ENCODE measurements around the gene PALMD. TPM values are rescaled to one million over a fixed set of nuclear protein-coding genes. Genes with fewer than 3 reads are reported as not detected.

PALMD gene
- total and polyA plus RNA-seq, 4 donors: 12.1 to 42.5 (median 14.5) TPM

DNA sequence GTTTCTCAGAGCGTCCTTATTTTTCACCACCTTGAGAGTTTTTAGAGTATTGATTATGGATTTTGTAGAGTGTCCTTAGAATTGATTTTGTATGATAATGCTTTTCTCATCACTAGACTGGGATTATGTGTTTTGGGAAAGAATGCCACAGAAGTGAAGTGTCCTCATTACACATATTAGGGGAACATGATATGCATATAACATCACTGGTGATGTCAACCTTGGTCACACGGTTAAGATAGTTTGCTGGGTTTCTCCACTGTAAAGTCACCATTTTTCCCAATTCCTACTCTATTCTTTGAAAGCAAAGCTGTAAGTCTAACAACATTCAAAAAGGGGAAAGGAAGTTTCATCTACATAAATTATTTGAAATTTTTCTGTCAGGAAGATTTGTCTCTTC is 39.6 kb upstream of the PALMD start:
- DNase-seq (ENCODE audit: low read depth in 4 of 6, low spot score in 6 of 6): no peak
- WGBS (ENCODE audit: insufficient coverage): no CpG with 5 or more reads among the region's 2 CpGs
- Histone ChIP-seq H3K27ac (ENCODE audit: low read depth, low read length) (no peak overlapping the region), H3K4me1 (ENCODE audit: control insufficient read depth, insufficient read depth, low read length) (no peaks in the 10 kb centered on the region), H3K27me3 (ENCODE audit: control insufficient read depth, insufficient read depth, low read length) (no peaks in the 10 kb centered on the region), H3K4me3 (ENCODE audit: low read depth, low read length) (no peak overlapping the region), H3K36me3 (ENCODE audit: control insufficient read depth, insufficient read depth, low read length) (no peaks in the 10 kb centered on the region), H3K9me3 (ENCODE audit: control insufficient read depth, insufficient read depth, low read length) (peaks cover 4% of the 10 kb centered on the region)

DNA sequence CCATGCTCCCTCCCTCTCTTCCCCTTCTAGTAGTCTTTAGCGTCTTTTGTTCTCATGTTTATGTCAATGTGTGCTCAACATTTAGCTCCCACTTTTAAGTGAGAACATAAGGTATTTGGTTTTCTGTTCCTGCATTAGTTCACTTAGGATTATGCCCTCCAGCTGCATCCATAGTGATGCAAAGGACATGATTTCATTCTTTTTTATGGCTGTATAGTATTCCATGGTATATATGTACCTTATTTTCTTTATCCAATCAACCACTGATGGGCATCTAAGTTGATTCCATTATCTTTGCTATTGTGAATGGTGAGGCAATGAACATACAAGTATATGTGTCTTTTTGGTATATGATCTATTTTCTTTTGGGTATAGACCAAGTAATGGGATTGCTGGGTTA is 38.3 kb upstream of the PALMD start:
- H3K36me3 ChIP-seq (ENCODE audit: control insufficient read depth, insufficient read depth, low read length): no peaks in the 10 kb centered on the region
- DNase-seq (ENCODE audit: low read depth in 4 of 6, low spot score in 6 of 6): no peak
- no peaks in the 10 kb centered on the region for H3K4me1 ChIP-seq (ENCODE audit: control insufficient read depth, insufficient read depth, low read length)
- H3K27me3 ChIP-seq (ENCODE audit: control insufficient read depth, insufficient read depth, low read length): no peaks in the 10 kb centered on the region
- no CpG with 5 or more reads among the region's 1 CpG for WGBS (ENCODE audit: insufficient coverage)
- peaks cover 4% of the 10 kb centered on the region for H3K9me3 ChIP-seq (ENCODE audit: control insufficient read depth, insufficient read depth, low read length)
- no peak overlapping the region for H3K27ac ChIP-seq (ENCODE audit: low read depth, low read length)
- no peak overlapping the region for H3K4me3 ChIP-seq (ENCODE audit: low read depth, low read length)

DNA sequence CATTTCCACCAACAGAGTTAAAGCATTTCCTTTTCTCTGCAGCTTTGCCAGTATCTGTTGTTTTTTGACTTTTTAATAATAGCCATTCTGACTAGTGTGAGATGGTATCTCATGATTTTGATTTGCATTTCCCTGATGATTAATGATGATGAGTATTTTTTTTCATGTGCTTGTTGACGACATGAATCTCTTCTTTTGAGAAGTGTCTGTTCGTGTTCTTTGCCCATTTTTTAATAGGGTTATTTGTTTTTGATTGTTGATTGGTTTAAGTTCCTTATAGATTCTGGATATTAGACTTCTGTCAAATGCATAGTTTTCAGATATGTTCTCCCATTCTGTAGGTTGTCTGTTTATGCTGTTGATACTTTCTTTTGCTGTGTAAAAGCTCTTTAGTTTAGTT is 37.9 kb upstream of the PALMD start:
- H3K27ac ChIP-seq (ENCODE audit: low read depth, low read length): no peak overlapping the region
- peaks cover 4% of the 10 kb centered on the region for H3K9me3 ChIP-seq (ENCODE audit: control insufficient read depth, insufficient read depth, low read length)
- no peaks in the 10 kb centered on the region for H3K27me3 ChIP-seq (ENCODE audit: control insufficient read depth, insufficient read depth, low read length)
- no peaks in the 10 kb centered on the region for H3K36me3 ChIP-seq (ENCODE audit: control insufficient read depth, insufficient read depth, low read length)
- no peaks in the 10 kb centered on the region for H3K4me1 ChIP-seq (ENCODE audit: control insufficient read depth, insufficient read depth, low read length)
- 86% methylated on average over 2 of the region's 2 CpGs for WGBS (ENCODE audit: insufficient coverage)
- no peak overlapping the region for H3K4me3 ChIP-seq (ENCODE audit: low read depth, low read length)
- no peak for DNase-seq (ENCODE audit: low read depth in 4 of 6, low spot score in 6 of 6)

DNA sequence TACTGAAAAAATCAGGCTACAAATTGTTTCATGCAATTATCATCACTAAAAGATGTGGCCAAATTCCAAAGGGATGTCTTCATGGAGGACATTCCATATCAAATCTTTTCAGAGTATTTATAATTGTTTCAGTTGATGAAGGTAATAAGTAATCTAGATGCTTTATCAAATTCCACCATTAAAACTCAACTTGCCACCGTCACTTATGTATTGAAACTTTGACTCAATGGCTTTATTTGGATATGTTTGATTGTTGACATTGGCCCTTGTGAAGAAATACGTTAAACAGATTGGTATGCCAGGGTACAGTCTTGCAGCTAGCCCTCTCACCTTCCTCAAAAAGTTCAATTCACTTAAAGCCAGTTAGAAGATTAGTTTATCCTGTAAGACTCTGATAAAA is 32.2 kb upstream of the PALMD start:
- no peak for DNase-seq (ENCODE audit: low read depth in 4 of 6, low spot score in 6 of 6)
- Histone ChIP-seq H3K9me3 (ENCODE audit: control insufficient read depth, insufficient read depth, low read length) (no peaks in the 10 kb centered on the region), H3K27me3 (ENCODE audit: control insufficient read depth, insufficient read depth, low read length) (no peaks in the 10 kb centered on the region)

DNA sequence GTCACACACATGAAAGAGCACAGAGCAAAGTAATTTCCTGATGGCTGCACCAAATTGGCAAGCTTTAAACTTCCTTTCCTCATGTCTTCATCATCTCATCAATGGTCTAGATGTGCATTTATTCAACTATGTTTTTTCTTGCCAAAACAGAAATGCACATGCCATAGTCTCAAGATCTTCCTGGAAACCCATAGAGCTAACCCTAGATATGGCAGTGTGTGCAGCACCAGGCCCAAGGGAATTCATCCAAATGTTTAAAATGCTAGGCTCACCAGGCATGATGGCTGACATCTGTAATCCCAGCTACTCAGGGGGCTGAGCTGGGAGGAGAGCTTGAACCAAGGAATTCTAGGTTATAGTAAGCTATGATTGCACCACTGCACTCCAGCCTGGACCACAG is 31.2 kb upstream of the PALMD start:
- Histone ChIP-seq H3K4me3 (ENCODE audit: low read depth, low read length) (no peak overlapping the region), H3K9me3 (ENCODE audit: control insufficient read depth, insufficient read depth, low read length) (no peaks in the 10 kb centered on the region), H3K27ac (ENCODE audit: low read depth, low read length) (no peak overlapping the region), H3K36me3 (ENCODE audit: control insufficient read depth, insufficient read depth, low read length) (no peaks in the 10 kb centered on the region), H3K27me3 (ENCODE audit: control insufficient read depth, insufficient read depth, low read length) (no peaks in the 10 kb centered on the region), H3K4me1 (ENCODE audit: control insufficient read depth, insufficient read depth, low read length) (no peaks in the 10 kb centered on the region)
- no peak for DNase-seq (ENCODE audit: low read depth in 4 of 6, low spot score in 6 of 6)

More for the DNA sequence above, 32.2 kb upstream of the PALMD start:
- Histone ChIP-seq H3K4me3 (ENCODE audit: low read depth, low read length) (no peak overlapping the region), H3K27ac (ENCODE audit: low read depth, low read length) (no peak overlapping the region), H3K36me3 (ENCODE audit: control insufficient read depth, insufficient read depth, low read length) (no peaks in the 10 kb centered on the region), H3K4me1 (ENCODE audit: control insufficient read depth, insufficient read depth, low read length) (no peaks in the 10 kb centered on the region)
- WGBS (ENCODE audit: insufficient coverage): no CpG with 5 or more reads among the region's 2 CpGs

DNA sequence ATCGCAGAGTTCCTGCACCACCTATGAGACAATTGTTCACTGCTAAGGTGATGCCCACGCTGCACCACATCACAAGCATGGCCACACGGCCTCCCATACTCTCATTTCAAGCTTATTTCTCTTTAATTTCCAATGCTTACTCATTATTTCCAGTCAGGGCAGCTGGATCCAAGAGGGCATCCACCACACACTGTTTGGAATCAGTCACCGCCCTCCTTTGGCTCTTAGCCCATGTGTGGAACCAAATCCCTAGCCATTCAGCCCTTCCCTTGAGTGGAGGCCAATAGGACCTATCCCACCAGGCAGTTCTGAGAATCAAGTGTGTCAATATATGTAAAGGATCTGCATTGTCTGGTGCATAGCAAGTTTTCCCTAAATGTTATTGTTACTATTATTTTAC is 26.3 kb upstream of the PALMD start:
- no peaks in the 10 kb centered on the region for H3K27me3 ChIP-seq (ENCODE audit: control insufficient read depth, insufficient read depth, low read length)
- no peaks in the 10 kb centered on the region for H3K9me3 ChIP-seq (ENCODE audit: control insufficient read depth, insufficient read depth, low read length)
- H3K27ac ChIP-seq (ENCODE audit: low read depth, low read length): no peak overlapping the region
- no peak for DNase-seq (ENCODE audit: low read depth in 4 of 6, low spot score in 6 of 6)
- H3K4me3 ChIP-seq (ENCODE audit: low read depth, low read length): no peak overlapping the region
- H3K4me1 ChIP-seq (ENCODE audit: control insufficient read depth, insufficient read depth, low read length): no peaks in the 10 kb centered on the region
- 82% methylated on average over 3 of the region's 4 CpGs for WGBS (ENCODE audit: insufficient coverage)
- no peaks in the 10 kb centered on the region for H3K36me3 ChIP-seq (ENCODE audit: control insufficient read depth, insufficient read depth, low read length)

DNA sequence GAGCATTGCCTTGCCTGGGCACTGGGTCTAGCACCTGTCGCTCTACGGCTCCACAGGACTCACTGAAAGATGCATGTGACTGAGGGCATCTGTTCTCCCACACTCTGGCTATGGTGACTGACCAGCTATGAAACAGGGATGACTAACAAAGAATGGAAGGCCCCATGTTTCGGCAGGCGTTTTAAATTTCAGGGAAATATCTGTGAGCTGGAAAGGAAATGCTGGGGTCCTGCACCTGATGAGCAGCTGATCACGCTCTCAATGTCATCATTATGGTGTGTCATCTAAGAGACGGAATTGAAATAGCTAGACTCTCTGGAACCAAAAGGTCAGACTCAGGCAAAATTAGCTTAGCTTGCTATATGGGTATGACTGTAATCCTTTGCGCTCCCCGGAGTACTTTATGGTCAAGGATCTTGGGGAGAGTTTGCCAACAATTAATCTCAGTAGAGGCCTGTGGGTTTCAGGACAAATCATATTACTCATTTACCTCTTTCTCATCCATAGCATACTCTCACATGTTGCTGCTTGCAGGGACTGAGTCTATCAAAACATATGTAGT is 24.5 kb upstream of the PALMD start:
- WGBS (ENCODE audit: insufficient coverage): 93% methylated on average over 6 of the region's 8 CpGs
- no peaks in the 10 kb centered on the region for H3K27me3 ChIP-seq (ENCODE audit: control insufficient read depth, insufficient read depth, low read length)
- H3K9me3 ChIP-seq (ENCODE audit: control insufficient read depth, insufficient read depth, low read length): no peaks in the 10 kb centered on the region
- H3K27ac ChIP-seq (ENCODE audit: low read depth, low read length): no peak overlapping the region
- H3K4me3 ChIP-seq (ENCODE audit: low read depth, low read length): no peak overlapping the region
- DNase-seq (ENCODE audit: low read depth in 4 of 6, low spot score in 6 of 6): no peak
- no peaks in the 10 kb centered on the region for H3K36me3 ChIP-seq (ENCODE audit: control insufficient read depth, insufficient read depth, low read length)
- no peaks in the 10 kb centered on the region for H3K4me1 ChIP-seq (ENCODE audit: control insufficient read depth, insufficient read depth, low read length)

DNA sequence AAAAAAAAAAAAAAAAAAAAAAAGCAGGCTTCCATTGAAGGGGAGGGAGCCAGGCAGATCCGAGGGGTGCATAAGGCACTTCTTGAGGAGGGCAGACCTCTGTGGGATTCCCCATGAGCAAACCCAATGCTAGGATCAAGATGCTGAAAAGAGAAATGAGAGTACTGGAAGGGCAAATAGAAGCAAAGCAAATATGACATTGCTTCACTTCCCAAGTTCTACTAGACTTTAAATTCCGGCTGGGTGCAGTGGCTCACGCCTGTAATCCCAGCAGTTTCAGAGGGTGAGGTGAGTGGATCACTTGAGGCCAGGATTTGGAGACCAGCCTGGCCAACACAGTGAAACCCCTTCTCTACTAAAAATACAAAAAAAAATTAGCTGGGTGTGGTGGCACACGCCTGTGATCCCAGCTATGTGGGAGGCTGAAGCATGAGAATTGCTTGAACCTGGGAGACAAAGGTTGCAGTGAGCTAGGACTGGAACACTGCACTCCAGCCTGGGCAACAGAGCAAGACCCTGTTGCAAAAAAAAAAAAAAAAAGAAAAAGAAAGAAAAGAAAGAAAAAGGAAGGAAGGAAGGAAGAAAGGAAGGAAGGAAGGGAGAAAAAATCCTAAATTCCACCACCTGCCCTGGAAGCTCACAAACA is 23.1 kb upstream of the PALMD start:
- no peak for DNase-seq (ENCODE audit: low read depth in 4 of 6, low spot score in 6 of 6)
- Histone ChIP-seq H3K9me3 (ENCODE audit: control insufficient read depth, insufficient read depth, low read length) (no peaks in the 10 kb centered on the region), H3K27me3 (ENCODE audit: control insufficient read depth, insufficient read depth, low read length) (no peaks in the 10 kb centered on the region), H3K36me3 (ENCODE audit: control insufficient read depth, insufficient read depth, low read length) (no peaks in the 10 kb centered on the region), H3K27ac (ENCODE audit: low read depth, low read length) (no peak overlapping the region), H3K4me1 (ENCODE audit: control insufficient read depth, insufficient read depth, low read length) (no peaks in the 10 kb centered on the region), H3K4me3 (ENCODE audit: low read depth, low read length) (no peak overlapping the region)
- 96% methylated on average over 2 of the region's 4 CpGs for WGBS (ENCODE audit: insufficient coverage)

DNA sequence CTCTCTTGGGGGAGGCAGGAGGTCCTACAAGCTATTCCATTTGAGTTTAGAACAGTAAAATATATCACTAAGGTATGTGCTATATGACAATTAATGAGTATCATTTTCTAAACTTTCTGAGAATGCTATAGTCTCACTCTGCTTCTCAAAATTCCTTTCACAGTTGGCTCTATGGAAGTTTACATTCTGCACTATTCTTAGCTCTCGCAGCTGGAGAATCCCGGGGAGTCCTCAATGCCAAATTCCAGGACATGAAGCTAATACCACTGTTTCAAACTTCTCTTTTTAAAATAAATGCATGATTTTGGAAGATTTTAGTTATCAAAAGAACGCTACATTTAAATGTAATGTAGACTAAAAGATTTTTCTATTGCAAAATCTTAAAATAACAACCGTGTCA is 22.4 kb upstream of the PALMD start:
- WGBS (ENCODE audit: insufficient coverage): no CpG with 5 or more reads among the region's 4 CpGs
- no peaks in the 10 kb centered on the region for H3K36me3 ChIP-seq (ENCODE audit: control insufficient read depth, insufficient read depth, low read length)
- no peaks in the 10 kb centered on the region for H3K27me3 ChIP-seq (ENCODE audit: control insufficient read depth, insufficient read depth, low read length)
- no peak overlapping the region for H3K4me3 ChIP-seq (ENCODE audit: low read depth, low read length)
- DNase-seq (ENCODE audit: low read depth in 4 of 6, low spot score in 6 of 6): no peak
- no peak overlapping the region for H3K27ac ChIP-seq (ENCODE audit: low read depth, low read length)
- H3K9me3 ChIP-seq (ENCODE audit: control insufficient read depth, insufficient read depth, low read length): no peaks in the 10 kb centered on the region
- no peaks in the 10 kb centered on the region for H3K4me1 ChIP-seq (ENCODE audit: control insufficient read depth, insufficient read depth, low read length)

DNA sequence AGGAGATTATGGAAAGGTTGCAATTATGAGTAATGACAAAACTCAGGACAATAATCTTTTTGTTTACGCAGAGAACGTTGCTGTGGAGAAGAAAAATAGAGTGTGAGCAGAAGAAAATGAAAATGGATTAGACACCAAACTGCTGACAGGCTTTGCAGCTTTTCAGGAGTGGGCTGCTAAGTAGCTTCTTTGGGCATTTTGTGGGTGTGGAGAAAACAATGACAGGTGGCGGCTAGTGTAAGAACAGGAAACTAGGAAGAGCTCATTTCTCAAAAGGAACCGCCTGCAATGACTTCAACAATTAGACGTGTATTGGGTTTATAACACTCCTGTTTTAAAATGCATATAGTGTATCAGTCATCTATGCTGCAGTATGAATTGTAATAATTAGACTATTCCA is 18.3 kb upstream of the PALMD start:
- Histone ChIP-seq H3K36me3 (ENCODE audit: control insufficient read depth, insufficient read depth, low read length) (no peaks in the 10 kb centered on the region), H3K4me1 (ENCODE audit: control insufficient read depth, insufficient read depth, low read length) (no peaks in the 10 kb centered on the region), H3K27me3 (ENCODE audit: control insufficient read depth, insufficient read depth, low read length) (no peaks in the 10 kb centered on the region), H3K27ac (ENCODE audit: low read depth, low read length) (no peak overlapping the region), H3K4me3 (ENCODE audit: low read depth, low read length) (no peak overlapping the region), H3K9me3 (ENCODE audit: control insufficient read depth, insufficient read depth, low read length) (no peaks in the 10 kb centered on the region)
- 87% methylated on average over 3 of the region's 5 CpGs for WGBS (ENCODE audit: insufficient coverage)
- DNase-seq (ENCODE audit: low read depth in 4 of 6, low spot score in 6 of 6): no peak

Measured in spinal cord (tissue), 10 donors.